Right lobe of liver (tissue), 6 donors: ENCODE measurements around the gene GATA5. TPM values are rescaled to one million over a fixed set of nuclear protein-coding genes. Genes with fewer than 3 reads are reported as not detected.
"Not testable (repeated sequence)": the region's sequence is repeated elsewhere in the genome, so short reads cannot be mapped to it uniquely, and the experiment has no call there.

Experiments
- ATAC-seq, 4 donors: fragments of 200-7000 bp; cut with Tn5 transposase; one replicate each; pipeline ENCODE4 v1.9.1; 2020; ENCODE audit warnings: mild to moderate bottlenecking in 4 of 4, moderate library complexity in 4 of 4
- DNase-seq, 3 donors: peaks; one replicate each; pipeline ENCODE4 v3.0.0-alpha.2; 2020
- H3K27ac ChIP-seq, 3 donors: fragments of 200-600 bp; one replicate each; pipeline ENCODE4 v1.8.0; 2022
- H3K27me3 ChIP-seq, 2 donors: fragments of 200-600 bp; one replicate each; pipeline ENCODE4 v1.8.0; 2022
- H3K36me3 ChIP-seq, 4 donors: fragments of 200-600 bp; sonication (generic) in 1 of 4; one replicate each; pipeline versions ENCODE4 v1.5.1 to v1.8.0; 2017 to 2022; ENCODE audit warnings: control low read depth in 1 of 4
- H3K4me1 ChIP-seq, 4 donors: fragments of 200-600 bp; sonication (generic) in 1 of 4; one replicate each; pipeline versions ENCODE4 v1.5.1 to v1.8.0; 2017 to 2022; ENCODE audit warnings: control low read depth in 1 of 4
- H3K4me3 ChIP-seq, 3 donors: fragments of 200-600 bp; one replicate each; pipeline ENCODE4 v1.8.0; 2022
- H3K9me3 ChIP-seq, 4 donors: fragments of 200-600 bp; sonication (generic) in 1 of 4; one replicate each; pipeline versions ENCODE4 v1.5.1 to v1.8.0; 2017 to 2022; ENCODE audit warnings: control low read depth in 1 of 4
- CTCF ChIP-seq, 4 donors: fragments of 200-600 bp in 3 of 4; fragments of 450-650 bp in 1 of 4; IDR thresholded peaks; one replicate each; pipeline versions ENCODE4 v1.5.1 to v1.8.0; 2016 to 2022; ENCODE audit warnings: antibody characterized with exemption in 4 of 4, mild to moderate bottlenecking in 2 of 4
- POLR2A ChIP-seq: fragments of 450-650 bp; IDR thresholded peaks from one replicate; pipeline ENCODE4 v1.6.1; 2017; ENCODE audit warnings: antibody characterized with exemption, mild to moderate bottlenecking
- WGBS: methylation state at CpG from one replicate; pipeline ENCODE4 v1.1.6; 2018; ENCODE audit warnings: low coverage, low lambda C conversion rate; ENCODE audit not compliant: insufficient coverage; ENCODE audit errors: missing lambda C conversion rate; 5-methylcytosine and 5-hydroxymethylcytosine counted together
- intact Hi-C, 2 donors: fragments of 100-400 bp; cut with DNase I; formaldehyde crosslinking; loops; one replicate each; pipeline versions ENCODE4 v1.11.2 to v1.14.1; 2022
- total RNA-seq, 6 experiments: library from RNA; depleted of rRNA in 2 of 6; stranded (reverse); fragments of >200 nt in 2 of 6; fragmentation: NEBNext Ultra II Directional in 3 of 6; extraction: Animal tissue kit (Norgen Biotek cat#: 25700) in 3 of 6; gene quantifications; one replicate each; pipeline versions ENCODE4 v1.1.0 to v1.2.4, GENCODE V29; 2016 to 2023
- donor health status: DM: no; HTN: yes; CAD: no.
- donor health status: DM: no; HTN: no; CAD: no.
- donor health status: DM: no; HTN: no; CAD: no.
- donor health status: DM: no; HTN: yes; CAD: no.
- donor health status: DM: no; HTN: yes; CAD: no.

The GATA5 gene
- total RNA-seq, 6 experiments from 2014 or later = 0.12 to 0.56 (median 0.26) TPM

GRCh38 chr20:62428396-62429295 is 47.1 kb downstream of the GATA5 start:
- intact Hi-C loops = no loop called here
- no peak for ATAC-seq
- 44% methylated on average over 15 of the region's 31 CpGs for WGBS

GRCh38 chr20:62428002-62428372 is 47.8 kb downstream of the GATA5 start:
- Histone ChIP-seq H3K27me3 (no peaks in the 10 kb centered on the region), H3K4me1 (no peaks in the 10 kb centered on the region), H3K4me3 (no peak overlapping the region), H3K36me3 (no peaks in the 10 kb centered on the region), H3K9me3 (no peaks in the 10 kb centered on the region), H3K27ac (no peak overlapping the region)
- intact Hi-C loops = no loop called here
- ATAC-seq = no peak
- TF ChIP-seq CTCF (IDR thresholded peaks at IDR 0.05) (no peak), POLR2A (no peak)
- 100% methylated on average over 1 of the region's 10 CpGs for WGBS
- no peak for DNase-seq

More at GRCh38 chr20:62428396-62429295, 47.1 kb downstream of the GATA5 start:
- no peaks in the 10 kb centered on the region for H3K27me3 ChIP-seq
- no peaks in the 10 kb centered on the region for H3K4me1 ChIP-seq
- H3K27ac ChIP-seq = no peak overlapping the region
- H3K36me3 ChIP-seq = no peaks in the 10 kb centered on the region
- no peak overlapping the region for H3K4me3 ChIP-seq
- TF ChIP-seq CTCF (IDR thresholded peaks at IDR 0.05) (no peak), POLR2A (no peak)
- no peak for DNase-seq
- no peaks in the 10 kb centered on the region for H3K9me3 ChIP-seq

- 59% methylated on average over 10 of the region's 28 CpGs for WGBS
- Histone ChIP-seq H3K27me3 (no peaks in the 10 kb centered on the region), H3K9me3 (no peaks in the 10 kb centered on the region), H3K4me1 (no peaks in the 10 kb centered on the region), H3K27ac (no peak within 1 kb of the TSS), H3K4me3 (no peak within 1 kb of the TSS), H3K36me3 (no peaks in the 10 kb centered on the region)
- DNase-seq (no peak), ATAC-seq (peak in 1 of 4 donors; percentile 33)
- intact Hi-C loops = no loop called here
- no peak for TF ChIP-seq POLR2A
- TF ChIP-seq CTCF (IDR thresholded peaks at IDR 0.05) = no peak
These were observed 48.4 kb downstream of the GATA5 start, which contains the start of gene RBBP8NL for GRCh38 chr20:62427172-62428001. Gene RBBP8NL (minus strand): TSS chr20:62427539. CDS start chr20:62419647, 7,892 bp downstream.

GRCh38 chr20:62426699-62427131 is 49.1 kb downstream of the GATA5 start:
- Histone ChIP-seq H3K9me3 (no peaks in the 10 kb centered on the region), H3K27ac (no peak overlapping the region), H3K4me1 (no peaks in the 10 kb centered on the region), H3K36me3 (no peaks in the 10 kb centered on the region), H3K4me3 (no peak overlapping the region), H3K27me3 (no peaks in the 10 kb centered on the region)
- no peak for ATAC-seq
- DNase-seq = no peak
- no peak for TF ChIP-seq CTCF (IDR thresholded peaks at IDR 0.05)
- TF ChIP-seq POLR2A = no peak
- 46% methylated on average over 5 of the region's 22 CpGs for WGBS
- intact Hi-C loops = no loop called here

DNA sequence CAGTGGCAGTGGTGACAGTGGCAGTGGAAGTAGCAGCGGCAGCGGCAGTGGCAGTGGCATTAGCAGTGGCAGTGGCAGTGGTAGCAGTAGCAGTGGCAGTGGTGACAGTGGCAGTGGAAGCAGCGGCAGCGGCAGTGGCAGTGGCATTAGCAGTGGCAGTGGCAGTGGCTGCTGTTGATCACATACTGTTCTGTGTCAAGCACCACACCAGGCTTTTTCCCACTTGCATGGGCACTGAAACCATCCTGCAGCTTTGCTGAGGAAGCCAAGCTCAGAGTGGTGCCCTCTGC is 49.8 kb downstream of the GATA5 start:
- H3K27me3 ChIP-seq, H3K36me3 ChIP-seq, H3K27ac ChIP-seq, H3K9me3 ChIP-seq, H3K4me3 ChIP-seq, DNase-seq, ATAC-seq, intact Hi-C loops, H3K4me1 ChIP-seq: not testable (repeated sequence)
- 100% methylated on average over 2 of the region's 4 CpGs for WGBS
